H9 (cell line): Measurements from ENCODE around the gene MGAT4A. TPM values are rescaled to one million over a fixed set of nuclear protein-coding genes. Genes with fewer than 3 reads are reported as not detected.

Experiments
- DNase-seq: peaks from one replicate; pipeline ENCODE4 v3.0.0-alpha.2; 2017
- H2AFZ ChIP-seq: one replicate; pipeline ENCODE4 v1.6.1; 2013; ENCODE audit warnings: mild to moderate bottlenecking, low read length, control low read depth, moderate library complexity
- H2AK5ac ChIP-seq: 2 replicates; pipeline ENCODE4 v1.6.1; 2013; ENCODE audit warnings: low read length, control low read depth, mixed read lengths; ENCODE audit not compliant: insufficient read length
- H2BK120ac ChIP-seq: one replicate; pipeline ENCODE4 v1.6.1; 2013; ENCODE audit warnings: low read depth, mild to moderate bottlenecking, low read length, control low read depth, inconsistent platforms; ENCODE audit not compliant: poor library complexity, severe bottlenecking
- H2BK12ac ChIP-seq: 2 replicates; pipeline ENCODE4 v1.6.1; 2013; ENCODE audit warnings: low read length, control low read depth, mixed read lengths, low read depth; ENCODE audit not compliant: insufficient read length
- H2BK15ac ChIP-seq: 2 replicates; pipeline ENCODE4 v1.6.1; 2013; ENCODE audit warnings: low read depth, low read length, control low read depth
- H2BK20ac ChIP-seq: one replicate; pipeline ENCODE4 v1.6.1; 2013; ENCODE audit warnings: low read depth, mild to moderate bottlenecking, low read length, control low read depth, inconsistent platforms; ENCODE audit not compliant: poor library complexity, severe bottlenecking
- H2BK5ac ChIP-seq: 2 replicates; pipeline ENCODE4 v1.6.1; 2013; ENCODE audit warnings: low read length, control low read depth, mixed read lengths; ENCODE audit not compliant: insufficient read length
- H3K14ac ChIP-seq: 2 replicates; pipeline ENCODE4 v1.6.1; 2013; ENCODE audit warnings: low read length, control low read depth; ENCODE audit not compliant: insufficient read depth
- H3K18ac ChIP-seq: 2 replicates; pipeline ENCODE4 v1.6.1; 2013; ENCODE audit warnings: low read depth, mild to moderate bottlenecking, mixed read lengths, low read length, control low read depth; ENCODE audit not compliant: insufficient read length
- H3K23ac ChIP-seq: 2 replicates; pipeline ENCODE4 v1.6.1; 2013; ENCODE audit warnings: low read length, control low read depth, mixed read lengths, low read depth; ENCODE audit not compliant: insufficient read length
- H3K23me2 ChIP-seq: 2 replicates; pipeline ENCODE4 v1.6.1; 2013; ENCODE audit warnings: low read depth, mild to moderate bottlenecking, mixed read lengths, low read length, control low read depth; ENCODE audit not compliant: insufficient read length, poor library complexity, severe bottlenecking
- H3K27ac ChIP-seq: 2 replicates; pipeline ENCODE4 v1.5.1; 2013; ENCODE audit warnings: low read length, control low read depth, mixed read lengths, low read depth; ENCODE audit not compliant: insufficient read length
- H3K27me3 ChIP-seq: 2 replicates; pipeline ENCODE4 v1.6.1; 2013; ENCODE audit warnings: low read length, control low read depth, inconsistent platforms; ENCODE audit not compliant: insufficient read depth
- H3K4ac ChIP-seq: 2 replicates; pipeline ENCODE4 v1.6.1; 2013; ENCODE audit warnings: low read depth, mild to moderate bottlenecking, control low read depth, inconsistent platforms, low read length, moderate library complexity
- H3K4me1 ChIP-seq: 2 replicates; pipeline ENCODE4 v1.6.1; 2013; ENCODE audit warnings: low read length, control low read depth, inconsistent platforms; ENCODE audit not compliant: insufficient read depth
- H3K4me2 ChIP-seq: 2 replicates; pipeline ENCODE4 v1.6.1; 2013; ENCODE audit warnings: low read length, control low read depth, mixed read lengths; ENCODE audit not compliant: insufficient read length, insufficient read depth
- H3K56ac ChIP-seq: 2 replicates; pipeline ENCODE4 v1.6.1; 2013; ENCODE audit warnings: low read depth, mild to moderate bottlenecking, mixed read lengths, low read length, control low read depth; ENCODE audit not compliant: insufficient read length
- H3K79me1 ChIP-seq: 2 replicates; pipeline ENCODE4 v1.6.1; 2013; ENCODE audit warnings: low read depth, mild to moderate bottlenecking, moderate library complexity, low read length, control low read depth, inconsistent platforms; ENCODE audit not compliant: insufficient read depth, poor library complexity, severe bottlenecking
- H3K79me2 ChIP-seq: 2 replicates; pipeline ENCODE4 v1.6.1; 2013; ENCODE audit warnings: low read length, control low read depth, inconsistent platforms; ENCODE audit not compliant: insufficient read depth
- H3K9ac ChIP-seq: 2 replicates; pipeline ENCODE4 v1.6.1; 2013; ENCODE audit warnings: low read length, control low read depth, mixed read lengths; ENCODE audit not compliant: insufficient read length; ENCODE audit errors: extremely low read depth
- H3K9me3 ChIP-seq: one replicate; pipeline ENCODE4 v1.6.1; 2013; ENCODE audit warnings: low read depth, low read length, inconsistent platforms; ENCODE audit not compliant: control insufficient read depth
- H3T11ph ChIP-seq: one replicate; pipeline ENCODE4 v1.6.1; 2013; ENCODE audit warnings: mild to moderate bottlenecking, low read length, control low read depth, inconsistent platforms
- H4K20me1 ChIP-seq: one replicate; pipeline ENCODE4 v1.6.1; 2013; ENCODE audit not compliant: control insufficient read depth, insufficient read length, insufficient read depth
- H4K5ac ChIP-seq: 2 replicates; pipeline ENCODE4 v1.6.1; 2013; ENCODE audit warnings: low read depth, mild to moderate bottlenecking, mixed read lengths, low read length, control low read depth; ENCODE audit not compliant: insufficient read length
- H4K8ac ChIP-seq: replicated peaks from 2 replicates; pipeline ENCODE4 v1.6.1; 2013; ENCODE audit warnings: low read length, control low read depth, mixed read lengths, low read depth; ENCODE audit not compliant: insufficient read length
- H4K91ac ChIP-seq: 2 replicates; pipeline ENCODE4 v1.6.1; 2013; ENCODE audit warnings: low read depth, mild to moderate bottlenecking, moderate library complexity, mixed read lengths, low read length, control low read depth; ENCODE audit not compliant: insufficient read length
- H3K27ac Mint-ChIP-seq, 3 experiments: 2 replicates in 2 of 3; 3 replicates in 1 of 3; pipeline ENCODE4 v1.8.0; 2020 to 2021; ENCODE audit warnings: mixed read lengths in 3 of 3, mild to moderate bottlenecking in 1 of 3, moderate library complexity in 1 of 3
- H3K27me3 Mint-ChIP-seq: 2 replicates; pipeline ENCODE4 v1.8.0; 2021; ENCODE audit warnings: low read depth, mild to moderate bottlenecking, moderate library complexity, mixed read lengths
- H3K36me3 Mint-ChIP-seq, 3 experiments: 2 replicates in 2 of 3; 3 replicates in 1 of 3; pipeline ENCODE4 v1.8.0; 2020 to 2021; ENCODE audit warnings: low read depth in 3 of 3, mixed read lengths in 3 of 3; ENCODE audit not compliant: insufficient read depth in 1 of 3
- H3K4me1 Mint-ChIP-seq, 2 experiments: 2 replicates each; pipeline ENCODE4 v1.8.0; 2020; ENCODE audit warnings: mixed read lengths in 2 of 2
- H3K4me3 Mint-ChIP-seq, 2 experiments: 2 replicates in 1 of 2; 3 replicates in 1 of 2; pipeline ENCODE4 v1.8.0; 2020 to 2021; ENCODE audit warnings: mild to moderate bottlenecking in 2 of 2, mixed read lengths in 2 of 2, moderate library complexity in 1 of 2
- H3K9me3 Mint-ChIP-seq, 2 experiments: 2 replicates in 1 of 2; 3 replicates in 1 of 2; pipeline ENCODE4 v1.8.0; 2020; ENCODE audit warnings: mild to moderate bottlenecking in 2 of 2, mixed read lengths in 2 of 2, moderate library complexity in 1 of 2
- WGBS: extraction: QIAGEN DNeasy Blood & Tissue Kit; methylation state at CpG from one replicate; pipeline ENCODE4 v1.1.7; 2013; ENCODE audit warnings: missing lambda C conversion rate, low lambda C conversion rate, mixed read lengths; ENCODE audit not compliant: insufficient read length; ENCODE audit errors: extremely low coverage; 5-methylcytosine and 5-hydroxymethylcytosine counted together
- total RNA-seq: library from RNA; stranded (reverse); gene quantifications from 2 replicates; pipeline ENCODE4 v1.2.1, GENCODE V29; 2021
- TF ChIP-seq, protein P1 (sequence below): fragments of 200-600 bp; sonication (generic); conservative IDR thresholded peaks from 3 replicates; pipeline ENCODE4 v1.8.0; 2021; ENCODE audit warnings: antibody characterized with exemption, mild to moderate bottlenecking

The MGAT4A gene
- total RNA-seq, 1 experiment from 2014 or later: 3.5 TPM

- H2BK120ac ChIP-seq: no peak overlapping the region
These were observed 27.0 kb upstream of the MGAT4A start for GRCh38 chr2:98757904-98758421.

More at GRCh38 chr2:98757904-98758421, 27.0 kb upstream of the MGAT4A start:
- no peak overlapping the region for H3K9ac ChIP-seq
- H3K4me1 Mint-ChIP-seq: no peaks in the 10 kb centered on the region
- H3K23ac ChIP-seq: no peak overlapping the region
- H4K91ac ChIP-seq: no peak overlapping the region
- H4K8ac ChIP-seq: no peak overlapping the region
- H3K23me2 ChIP-seq: no peaks in the 10 kb centered on the region
- no peak overlapping the region for H3K27ac ChIP-seq
- no peak for DNase-seq
- H3K79me1 ChIP-seq: no peaks in the 10 kb centered on the region
- no peaks in the 10 kb centered on the region for H3K36me3 Mint-ChIP-seq
- no peak overlapping the region for H2BK12ac ChIP-seq
- no peaks in the 10 kb centered on the region for H4K20me1 ChIP-seq
- H3K9me3 ChIP-seq: no peaks in the 10 kb centered on the region
- H3K27me3 Mint-ChIP-seq: peaks cover 5% of the 10 kb centered on the region
- no peak overlapping the region for H3K4ac ChIP-seq
- no peak overlapping the region for H2AFZ ChIP-seq
- H3K27ac Mint-ChIP-seq: no peak overlapping the region
- no peak overlapping the region for H3K4me3 Mint-ChIP-seq
- peaks cover 0 to 2% of the 10 kb centered on the region in 2 experiments; a peak in 1 of 5 replicates for H3K9me3 Mint-ChIP-seq
- H4K5ac ChIP-seq: no peak overlapping the region
- no peaks in the 10 kb centered on the region for H3K79me2 ChIP-seq
- no peak overlapping the region for H3K56ac ChIP-seq
- no peak overlapping the region for H2BK15ac ChIP-seq
- H3K14ac ChIP-seq: no peak overlapping the region
- H3K4me1 ChIP-seq: no peaks in the 10 kb centered on the region
- no CpG with 5 or more reads among the region's 9 CpGs for WGBS
- no peaks in the 10 kb centered on the region for H3K27me3 ChIP-seq
- H3K4me2 ChIP-seq: no peak overlapping the region
- TF ChIP-seq, protein P1, sequence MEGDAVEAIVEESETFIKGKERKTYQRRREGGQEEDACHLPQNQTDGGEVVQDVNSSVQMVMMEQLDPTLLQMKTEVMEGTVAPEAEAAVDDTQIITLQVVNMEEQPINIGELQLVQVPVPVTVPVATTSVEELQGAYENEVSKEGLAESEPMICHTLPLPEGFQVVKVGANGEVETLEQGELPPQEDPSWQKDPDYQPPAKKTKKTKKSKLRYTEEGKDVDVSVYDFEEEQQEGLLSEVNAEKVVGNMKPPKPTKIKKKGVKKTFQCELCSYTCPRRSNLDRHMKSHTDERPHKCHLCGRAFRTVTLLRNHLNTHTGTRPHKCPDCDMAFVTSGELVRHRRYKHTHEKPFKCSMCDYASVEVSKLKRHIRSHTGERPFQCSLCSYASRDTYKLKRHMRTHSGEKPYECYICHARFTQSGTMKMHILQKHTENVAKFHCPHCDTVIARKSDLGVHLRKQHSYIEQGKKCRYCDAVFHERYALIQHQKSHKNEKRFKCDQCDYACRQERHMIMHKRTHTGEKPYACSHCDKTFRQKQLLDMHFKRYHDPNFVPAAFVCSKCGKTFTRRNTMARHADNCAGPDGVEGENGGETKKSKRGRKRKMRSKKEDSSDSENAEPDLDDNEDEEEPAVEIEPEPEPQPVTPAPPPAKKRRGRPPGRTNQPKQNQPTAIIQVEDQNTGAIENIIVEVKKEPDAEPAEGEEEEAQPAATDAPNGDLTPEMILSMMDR: no peak
- H2BK5ac ChIP-seq: no peak overlapping the region
- no peak overlapping the region for H2BK20ac ChIP-seq
- H3K18ac ChIP-seq: no peak overlapping the region
- no peak overlapping the region for H3T11ph ChIP-seq
- no peak overlapping the region for H2AK5ac ChIP-seq
